ENCODE measurements around the gene CYP4F3. TPM values are rescaled to one million over a fixed set of nuclear protein-coding genes. Genes with fewer than 3 reads are reported as not detected.

The CYP4F3 gene
- total RNA-seq, 1 experiment from 2014 or later = not detected

- Histone ChIP-seq H3K4me2 (ENCODE audit: insufficient read depth, insufficient read length, low read length) (no peak overlapping the region), H2AFZ (ENCODE audit: low read length) (no peak overlapping the region), H3K9ac (ENCODE audit: extremely low read depth, insufficient read length, low read length) (no peak overlapping the region), H3K4ac (ENCODE audit: low read depth, low read length) (no peak overlapping the region), H4K5ac (ENCODE audit: insufficient read length, low read depth, low read length) (no peak overlapping the region), H2BK20ac (ENCODE audit: low read depth, low read length, poor library complexity, severe bottlenecking) (no peak overlapping the region), H2BK15ac (ENCODE audit: low read depth, low read length) (no peak overlapping the region), H4K20me1 (ENCODE audit: control insufficient read depth, insufficient read depth, insufficient read length) (no peaks in the 10 kb centered on the region), H3K27me3 (ENCODE audit: insufficient read depth, low read length) (no peaks in the 10 kb centered on the region), H2AK5ac (ENCODE audit: insufficient read length, low read length) (no peak overlapping the region), H2BK12ac (ENCODE audit: insufficient read length, low read depth, low read length) (no peak overlapping the region), H3K23ac (ENCODE audit: insufficient read length, low read depth, low read length) (no peak overlapping the region), H3K9me3 (ENCODE audit: control insufficient read depth, low read depth, low read length) (peaks cover 87% of the 10 kb centered on the region), H2BK120ac (ENCODE audit: low read depth, low read length, poor library complexity, severe bottlenecking) (no peak overlapping the region), H2BK5ac (ENCODE audit: insufficient read length, low read length) (no peak overlapping the region), H4K91ac (ENCODE audit: insufficient read length, low read depth, low read length) (no peak overlapping the region), H3K14ac (ENCODE audit: insufficient read depth, low read length) (no peak overlapping the region), H3K4me1 (ENCODE audit: insufficient read depth, low read length) (no peaks in the 10 kb centered on the region), H3K18ac (ENCODE audit: insufficient read length, low read depth, low read length) (no peak overlapping the region), H3K79me2 (ENCODE audit: insufficient read depth, low read length) (no peaks in the 10 kb centered on the region), H4K8ac (replicated peaks; ENCODE audit: insufficient read length, low read depth, low read length) (no peak overlapping the region), H3K56ac (ENCODE audit: insufficient read length, low read depth, low read length) (no peak overlapping the region), H3T11ph (ENCODE audit: low read length) (no peak overlapping the region), H3K23me2 (ENCODE audit: insufficient read length, low read depth, low read length, poor library complexity, severe bottlenecking) (no peaks in the 10 kb centered on the region), H3K79me1 (ENCODE audit: insufficient read depth, low read depth, low read length, poor library complexity, severe bottlenecking) (no peaks in the 10 kb centered on the region), H3K27ac (ENCODE audit: insufficient read length, low read depth, low read length) (no peak overlapping the region)
- H3K36me3 Mint-ChIP-seq (ENCODE audit: insufficient read depth in 1 of 3, low read depth in 3 of 3) = peaks cover 5 to 34% (median 17%) of the 10 kb centered on the region in 3 experiments; a peak in 6 of 7 replicates
- no peak overlapping the region for H3K4me3 Mint-ChIP-seq
- no peak for TF ChIP-seq CTCF (conservative IDR thresholded peaks at IDR 0.05)
- peaks cover 96 to 98% of the 10 kb centered on the region in 2 experiments for H3K9me3 Mint-ChIP-seq
- peaks cover 7% of the 10 kb centered on the region for H3K27me3 Mint-ChIP-seq (ENCODE audit: low read depth)
- no peak overlapping the region for H3K27ac Mint-ChIP-seq
- H3K4me1 Mint-ChIP-seq = no peaks in the 10 kb centered on the region
- WGBS (ENCODE audit: extremely low coverage, insufficient read length, low lambda C conversion rate) = no CpG with 5 or more reads among the region's 9 CpGs
- DNase-seq = no peak
These were observed 44.1 kb downstream of the CYP4F3 start for GRCh38 chr19:15684828-15685227.

Data from H9 (cell line).